A204.1 (cell line): ENCODE data around the gene SDK2.

Experiments used
- FAIRE-seq: peaks from 2 replicates; lab custom pipeline; 2012; peaks lifted over from hg19 to GRCh38; lab: Jason Lieb, UNC

SDK2 gene

GRCh38 chr17:73391331-73392265 is 252.6 kb downstream of the SDK2 start:
- FAIRE-seq: no peak

GRCh38 chr17:73390851-73391250 is 253.4 kb downstream of the SDK2 start:
- no peak for FAIRE-seq

GRCh38 chr17:73390221-73390620 is 254.0 kb downstream of the SDK2 start:
- no peak for FAIRE-seq

- no peak for FAIRE-seq
These were observed 254.8 kb downstream of the SDK2 start for GRCh38 chr17:73389411-73389810.

- no peak for FAIRE-seq
These were observed 255.7 kb downstream of the SDK2 start for GRCh38 chr17:73388578-73388905.

GRCh38 chr17:73387746-73388577 is 256.3 kb downstream of the SDK2 start:
- FAIRE-seq: no peak

GRCh38 chr17:73386561-73386960 is 257.7 kb downstream of the SDK2 start:
- FAIRE-seq: no peak

GRCh38 chr17:73384926-73385325 is 259.3 kb downstream of the SDK2 start:
- FAIRE-seq: no peak

- FAIRE-seq: no peak
These were observed 263.7 kb downstream of the SDK2 start for GRCh38 chr17:73380439-73381106.

- no peak for FAIRE-seq
These were observed 264.4 kb downstream of the SDK2 start for GRCh38 chr17:73379826-73380225.

GRCh38 chr17:73378974-73379470 is 265.2 kb downstream of the SDK2 start:
- no peak for FAIRE-seq

- FAIRE-seq: no peak
These were observed 267.6 kb downstream of the SDK2 start for GRCh38 chr17:73376636-73377035.

GRCh38 chr17:73376152-73376551 is 268.1 kb downstream of the SDK2 start:
- FAIRE-seq: no peak

GRCh38 chr17:73371836-73372235 is 272.4 kb downstream of the SDK2 start:
- no peak for FAIRE-seq

GRCh38 chr17:73371285-73371684 is 273.0 kb downstream of the SDK2 start:
- no peak for FAIRE-seq

GRCh38 chr17:73369817-73370490 is 274.3 kb downstream of the SDK2 start:
- peak; percentile 80 for FAIRE-seq

- FAIRE-seq: no peak
These were observed 275.1 kb downstream of the SDK2 start for GRCh38 chr17:73369111-73369521.

GRCh38 chr17:73368085-73368631 is 276.1 kb downstream of the SDK2 start:
- no peak for FAIRE-seq

- FAIRE-seq: no peak
These were observed 278.2 kb downstream of the SDK2 start for GRCh38 chr17:73365906-73366623.

GRCh38 chr17:73365301-73365874 is 278.9 kb downstream of the SDK2 start:
- no peak for FAIRE-seq

GRCh38 chr17:73364155-73364522 is 280.1 kb downstream of the SDK2 start:
- FAIRE-seq: no peak
